Osteoblast (primary cell): ENCODE data around the gene GABRG3. TPM values are rescaled to one million over a fixed set of nuclear protein-coding genes. Genes with fewer than 3 reads are reported as not detected.

Experiments
- DNase-seq: peaks from one replicate; pipeline ENCODE4 v3.0.0; 2011; ENCODE audit warnings: low spot score, mixed read lengths; ENCODE audit not compliant: insufficient read length; ENCODE audit errors: missing footprints
- H2AFZ ChIP-seq: 2 replicates; pipeline ENCODE4 v1.6.0; 2011; ENCODE audit warnings: mild to moderate bottlenecking, low read length
- H3K27ac ChIP-seq: 2 replicates; pipeline ENCODE4 v1.5.1; 2011; ENCODE audit warnings: mild to moderate bottlenecking, low read depth, low read length, moderate library complexity
- H3K27me3 ChIP-seq: 2 replicates; pipeline ENCODE4 v1.6.0; 2012; ENCODE audit warnings: mild to moderate bottlenecking, control low read depth, inconsistent platforms, low read length, moderate library complexity; ENCODE audit not compliant: insufficient read depth
- H3K36me3 ChIP-seq: 2 replicates; pipeline ENCODE4 v1.5.1; 2011; ENCODE audit warnings: mild to moderate bottlenecking, low read length, control low read depth, moderate library complexity; ENCODE audit not compliant: insufficient read depth
- H3K4me1 ChIP-seq: 2 replicates; pipeline ENCODE4 v1.5.1; 2011; ENCODE audit warnings: mild to moderate bottlenecking, low read length, control low read depth, moderate library complexity; ENCODE audit not compliant: insufficient read depth
- H3K4me2 ChIP-seq: 2 replicates; pipeline ENCODE4 v1.6.0; 2011; ENCODE audit warnings: mild to moderate bottlenecking, low read length; ENCODE audit not compliant: insufficient read depth
- H3K4me3 ChIP-seq: fragments of 200-600 bp; sonication (generic); 3 replicates; pipeline ENCODE4 v1.5.1; 2012; ENCODE audit warnings: mild to moderate bottlenecking, low read length, inconsistent platforms; ENCODE audit not compliant: insufficient read depth
- H3K79me2 ChIP-seq: 2 replicates; pipeline ENCODE4 v1.6.0; 2012; ENCODE audit warnings: mild to moderate bottlenecking, low read length, control low read depth, inconsistent platforms; ENCODE audit not compliant: insufficient read depth
- H3K9me3 ChIP-seq: 2 replicates; pipeline ENCODE4 v1.5.1; 2011; ENCODE audit warnings: low read depth, low read length, control low read depth
- H4K20me1 ChIP-seq: 2 replicates; pipeline ENCODE4 v1.6.0; 2012; ENCODE audit warnings: mild to moderate bottlenecking, low read length, control low read depth; ENCODE audit not compliant: insufficient read depth
- CTCF ChIP-seq: IDR thresholded peaks from 2 replicates; pipeline ENCODE4 v1.5.1; 2011; ENCODE audit warnings: mild to moderate bottlenecking, low read depth, low read length, moderate library complexity; ENCODE audit errors: extremely low read depth
- total RNA-seq: library from RNA; depleted of rRNA; stranded (reverse); fragments of >200 nt; gene quantifications from 2 replicates; pipeline ENCODE4 v1.2.3, GENCODE V29; 2012

Gene GABRG3
- total RNA-seq, 1 donor: not detected

- Histone ChIP-seq H3K9me3 (peaks cover under 1% of the 10 kb centered on the region), H3K4me3 (no peak overlapping the region), H2AFZ (no peak overlapping the region), H3K4me1 (no peaks in the 10 kb centered on the region), H3K79me2 (no peaks in the 10 kb centered on the region), H4K20me1 (no peaks in the 10 kb centered on the region), H3K27ac (no peak overlapping the region), H3K4me2 (no peak overlapping the region), H3K27me3 (no peaks in the 10 kb centered on the region), H3K36me3 (no peaks in the 10 kb centered on the region)
- no peak for DNase-seq
- no peak for TF ChIP-seq CTCF
Measured at GRCh38 chr15:27058939-27059338, 88.0 kb downstream of the GABRG3 start.

GRCh38 chr15:27059610-27060202 is 88.7 kb downstream of the GABRG3 start:
- DNase-seq: no peak
- TF ChIP-seq CTCF: peak; percentile 43
- Histone ChIP-seq H3K9me3 (peaks cover 3% of the 10 kb centered on the region), H4K20me1 (no peaks in the 10 kb centered on the region), H3K4me1 (no peaks in the 10 kb centered on the region), H3K4me2 (no peak overlapping the region), H3K36me3 (no peaks in the 10 kb centered on the region), H2AFZ (no peak overlapping the region), H3K27ac (no peak overlapping the region), H3K79me2 (no peaks in the 10 kb centered on the region), H3K4me3 (no peak overlapping the region), H3K27me3 (no peaks in the 10 kb centered on the region)

GRCh38 chr15:27061739-27062138 is 90.8 kb downstream of the GABRG3 start:
- H3K79me2 ChIP-seq: no peaks in the 10 kb centered on the region

GRCh38 chr15:27062951-27063350 is 92.0 kb downstream of the GABRG3 start:
- Histone ChIP-seq H3K4me3 (no peak overlapping the region), H3K4me1 (no peaks in the 10 kb centered on the region), H3K9me3 (peaks cover 3% of the 10 kb centered on the region), H3K36me3 (no peaks in the 10 kb centered on the region), H3K27me3 (no peaks in the 10 kb centered on the region), H3K27ac (no peak overlapping the region), H2AFZ (no peak overlapping the region), H4K20me1 (no peaks in the 10 kb centered on the region), H3K79me2 (no peaks in the 10 kb centered on the region), H3K4me2 (no peak overlapping the region)
- DNase-seq: no peak
- TF ChIP-seq CTCF: no peak

More at GRCh38 chr15:27061739-27062138, 90.8 kb downstream of the GABRG3 start:
- Histone ChIP-seq H3K27ac (no peak overlapping the region), H2AFZ (no peak overlapping the region), H4K20me1 (no peaks in the 10 kb centered on the region), H3K4me1 (no peaks in the 10 kb centered on the region), H3K9me3 (peaks cover 3% of the 10 kb centered on the region), H3K36me3 (no peaks in the 10 kb centered on the region), H3K27me3 (no peaks in the 10 kb centered on the region), H3K4me2 (no peak overlapping the region), H3K4me3 (no peak overlapping the region)
- TF ChIP-seq CTCF: no peak
- DNase-seq: no peak
